H9 (cell line): Measurements from ENCODE around the gene LUZP1. TPM values are rescaled to one million over a fixed set of nuclear protein-coding genes. Genes with fewer than 3 reads are reported as not detected.

Source experiments
- DNase-seq: peaks from one replicate; pipeline ENCODE4 v3.0.0-alpha.2; 2017
- H2AFZ ChIP-seq: one replicate; pipeline ENCODE4 v1.6.1; 2013; ENCODE audit warnings: mild to moderate bottlenecking, low read length, control low read depth, moderate library complexity
- H2AK5ac ChIP-seq: 2 replicates; pipeline ENCODE4 v1.6.1; 2013; ENCODE audit warnings: low read length, control low read depth, mixed read lengths; ENCODE audit not compliant: insufficient read length
- H2BK120ac ChIP-seq: one replicate; pipeline ENCODE4 v1.6.1; 2013; ENCODE audit warnings: low read depth, mild to moderate bottlenecking, low read length, control low read depth, inconsistent platforms; ENCODE audit not compliant: poor library complexity, severe bottlenecking
- H2BK12ac ChIP-seq: 2 replicates; pipeline ENCODE4 v1.6.1; 2013; ENCODE audit warnings: low read length, control low read depth, mixed read lengths, low read depth; ENCODE audit not compliant: insufficient read length
- H2BK15ac ChIP-seq: 2 replicates; pipeline ENCODE4 v1.6.1; 2013; ENCODE audit warnings: low read depth, low read length, control low read depth
- H2BK20ac ChIP-seq: one replicate; pipeline ENCODE4 v1.6.1; 2013; ENCODE audit warnings: low read depth, mild to moderate bottlenecking, low read length, control low read depth, inconsistent platforms; ENCODE audit not compliant: poor library complexity, severe bottlenecking
- H2BK5ac ChIP-seq: 2 replicates; pipeline ENCODE4 v1.6.1; 2013; ENCODE audit warnings: low read length, control low read depth, mixed read lengths; ENCODE audit not compliant: insufficient read length
- H3K14ac ChIP-seq: 2 replicates; pipeline ENCODE4 v1.6.1; 2013; ENCODE audit warnings: low read length, control low read depth; ENCODE audit not compliant: insufficient read depth
- H3K18ac ChIP-seq: 2 replicates; pipeline ENCODE4 v1.6.1; 2013; ENCODE audit warnings: low read depth, mild to moderate bottlenecking, mixed read lengths, low read length, control low read depth; ENCODE audit not compliant: insufficient read length
- H3K23ac ChIP-seq: 2 replicates; pipeline ENCODE4 v1.6.1; 2013; ENCODE audit warnings: low read length, control low read depth, mixed read lengths, low read depth; ENCODE audit not compliant: insufficient read length
- H3K23me2 ChIP-seq: 2 replicates; pipeline ENCODE4 v1.6.1; 2013; ENCODE audit warnings: low read depth, mild to moderate bottlenecking, mixed read lengths, low read length, control low read depth; ENCODE audit not compliant: insufficient read length, poor library complexity, severe bottlenecking
- H3K27ac ChIP-seq: 2 replicates; pipeline ENCODE4 v1.5.1; 2013; ENCODE audit warnings: low read length, control low read depth, mixed read lengths, low read depth; ENCODE audit not compliant: insufficient read length
- H3K27me3 ChIP-seq: 2 replicates; pipeline ENCODE4 v1.6.1; 2013; ENCODE audit warnings: low read length, control low read depth, inconsistent platforms; ENCODE audit not compliant: insufficient read depth
- H3K4ac ChIP-seq: 2 replicates; pipeline ENCODE4 v1.6.1; 2013; ENCODE audit warnings: low read depth, mild to moderate bottlenecking, control low read depth, inconsistent platforms, low read length, moderate library complexity
- H3K4me1 ChIP-seq: 2 replicates; pipeline ENCODE4 v1.6.1; 2013; ENCODE audit warnings: low read length, control low read depth, inconsistent platforms; ENCODE audit not compliant: insufficient read depth
- H3K4me2 ChIP-seq: 2 replicates; pipeline ENCODE4 v1.6.1; 2013; ENCODE audit warnings: low read length, control low read depth, mixed read lengths; ENCODE audit not compliant: insufficient read length, insufficient read depth
- H3K56ac ChIP-seq: 2 replicates; pipeline ENCODE4 v1.6.1; 2013; ENCODE audit warnings: low read depth, mild to moderate bottlenecking, mixed read lengths, low read length, control low read depth; ENCODE audit not compliant: insufficient read length
- H3K79me1 ChIP-seq: 2 replicates; pipeline ENCODE4 v1.6.1; 2013; ENCODE audit warnings: low read depth, mild to moderate bottlenecking, moderate library complexity, low read length, control low read depth, inconsistent platforms; ENCODE audit not compliant: insufficient read depth, poor library complexity, severe bottlenecking
- H3K79me2 ChIP-seq: 2 replicates; pipeline ENCODE4 v1.6.1; 2013; ENCODE audit warnings: low read length, control low read depth, inconsistent platforms; ENCODE audit not compliant: insufficient read depth
- H3K9ac ChIP-seq: 2 replicates; pipeline ENCODE4 v1.6.1; 2013; ENCODE audit warnings: low read length, control low read depth, mixed read lengths; ENCODE audit not compliant: insufficient read length; ENCODE audit errors: extremely low read depth
- H3K9me3 ChIP-seq: one replicate; pipeline ENCODE4 v1.6.1; 2013; ENCODE audit warnings: low read depth, low read length, inconsistent platforms; ENCODE audit not compliant: control insufficient read depth
- H3T11ph ChIP-seq: one replicate; pipeline ENCODE4 v1.6.1; 2013; ENCODE audit warnings: mild to moderate bottlenecking, low read length, control low read depth, inconsistent platforms
- H4K20me1 ChIP-seq: one replicate; pipeline ENCODE4 v1.6.1; 2013; ENCODE audit not compliant: control insufficient read depth, insufficient read length, insufficient read depth
- H4K5ac ChIP-seq: 2 replicates; pipeline ENCODE4 v1.6.1; 2013; ENCODE audit warnings: low read depth, mild to moderate bottlenecking, mixed read lengths, low read length, control low read depth; ENCODE audit not compliant: insufficient read length
- H4K8ac ChIP-seq: replicated peaks from 2 replicates; pipeline ENCODE4 v1.6.1; 2013; ENCODE audit warnings: low read length, control low read depth, mixed read lengths, low read depth; ENCODE audit not compliant: insufficient read length
- H4K91ac ChIP-seq: 2 replicates; pipeline ENCODE4 v1.6.1; 2013; ENCODE audit warnings: low read depth, mild to moderate bottlenecking, moderate library complexity, mixed read lengths, low read length, control low read depth; ENCODE audit not compliant: insufficient read length
- H3K27ac Mint-ChIP-seq, 3 experiments: 2 replicates in 2 of 3; 3 replicates in 1 of 3; pipeline ENCODE4 v1.8.0; 2020 to 2021; ENCODE audit warnings: mixed read lengths in 3 of 3, mild to moderate bottlenecking in 1 of 3, moderate library complexity in 1 of 3
- H3K27me3 Mint-ChIP-seq: 2 replicates; pipeline ENCODE4 v1.8.0; 2021; ENCODE audit warnings: low read depth, mild to moderate bottlenecking, moderate library complexity, mixed read lengths
- H3K36me3 Mint-ChIP-seq, 3 experiments: 2 replicates in 2 of 3; 3 replicates in 1 of 3; pipeline ENCODE4 v1.8.0; 2020 to 2021; ENCODE audit warnings: low read depth in 3 of 3, mixed read lengths in 3 of 3; ENCODE audit not compliant: insufficient read depth in 1 of 3
- H3K4me1 Mint-ChIP-seq, 2 experiments: 2 replicates each; pipeline ENCODE4 v1.8.0; 2020; ENCODE audit warnings: mixed read lengths in 2 of 2
- H3K4me3 Mint-ChIP-seq, 2 experiments: 2 replicates in 1 of 2; 3 replicates in 1 of 2; pipeline ENCODE4 v1.8.0; 2020 to 2021; ENCODE audit warnings: mild to moderate bottlenecking in 2 of 2, mixed read lengths in 2 of 2, moderate library complexity in 1 of 2
- H3K9me3 Mint-ChIP-seq, 2 experiments: 2 replicates in 1 of 2; 3 replicates in 1 of 2; pipeline ENCODE4 v1.8.0; 2020; ENCODE audit warnings: mild to moderate bottlenecking in 2 of 2, mixed read lengths in 2 of 2, moderate library complexity in 1 of 2
- CTCF ChIP-seq: fragments of 200-600 bp; sonication (generic); conservative IDR thresholded peaks from 3 replicates; pipeline ENCODE4 v1.8.0; 2021; ENCODE audit warnings: antibody characterized with exemption, mild to moderate bottlenecking
- WGBS: extraction: QIAGEN DNeasy Blood & Tissue Kit; methylation state at CpG from one replicate; pipeline ENCODE4 v1.1.7; 2013; ENCODE audit warnings: missing lambda C conversion rate, low lambda C conversion rate, mixed read lengths; ENCODE audit not compliant: insufficient read length; ENCODE audit errors: extremely low coverage; 5-methylcytosine and 5-hydroxymethylcytosine counted together
- total RNA-seq: library from RNA; stranded (reverse); gene quantifications from 2 replicates; pipeline ENCODE4 v1.2.1, GENCODE V29; 2021

LUZP1 gene
- total RNA-seq, 1 experiment from 2014 or later: 48.2 TPM

GRCh38 chr1:23150742-23151141 is 17.9 kb downstream of the LUZP1 start:
- Histone ChIP-seq H3K27ac (no peak overlapping the region), H3K4me1 (no peaks in the 10 kb centered on the region), H3K27me3 (no peaks in the 10 kb centered on the region), H3K56ac (no peak overlapping the region), H3K9ac (no peak overlapping the region), H3K18ac (no peak overlapping the region), H3K9me3 (no peaks in the 10 kb centered on the region), H2BK20ac (no peak overlapping the region), H4K20me1 (peaks cover 2% of the 10 kb centered on the region), H3K79me1 (peaks cover 3% of the 10 kb centered on the region), H2BK120ac (no peak overlapping the region), H2BK12ac (no peak overlapping the region), H2AK5ac (no peak overlapping the region), H3K23ac (no peak overlapping the region), H4K91ac (no peak overlapping the region), H4K8ac (no peak overlapping the region), H3K4ac (no peak overlapping the region), H2BK15ac (no peak overlapping the region), H4K5ac (no peak overlapping the region), H3K79me2 (peaks cover 27% of the 10 kb centered on the region; the same call in 1 of the 2 replicates), H3T11ph (no peak overlapping the region), H2BK5ac (no peak overlapping the region), H3K4me2 (no peak overlapping the region), H3K14ac (no peak overlapping the region), H2AFZ (no peak overlapping the region), H3K23me2 (no peaks in the 10 kb centered on the region)
- Mint-ChIP-seq H3K4me1 (peaks cover 10 to 22% of the 10 kb centered on the region in 2 experiments), H3K9me3 (no peaks in the 10 kb centered on the region), H3K27me3 (no peaks in the 10 kb centered on the region), H3K4me3 (no peak overlapping the region), H3K36me3 (peaks cover 0 to 11% (median 0%) of the 10 kb centered on the region in 3 experiments; a peak in 1 of 7 replicates), H3K27ac (no peak overlapping the region)
- WGBS: no CpG with 5 or more reads among the region's 5 CpGs
- no peak for DNase-seq
- TF ChIP-seq CTCF: no peak
